Endothelial cell of umbilical vein (primary cell): ENCODE results near the gene CENPN. TPM values are rescaled to one million over a fixed set of nuclear protein-coding genes. Genes with fewer than 3 reads are reported as not detected.

Experiments used
- BruUV-seq: library from RNA; stranded (reverse); fragments of 400-500 nt; replicated peaks from 2 replicates; lab custom pipeline; 2021; lab: Mats Ljungman, UMichigan
- CTCF ChIA-PET: fragments of 300-600, 350-600 bp; sonication (Branson Sonifier 250); formaldehyde crosslinking; loops from one replicate; lab custom pipeline; 2021; ENCODE audit warnings: antibody characterized with exemption, inconsistent platforms; lab: Charles Lee
- POLR2A ChIA-PET: fragments of 300-600, 350-600 bp; sonication (Branson Sonifier 250); formaldehyde crosslinking; loops from one replicate; lab custom pipeline; 2021; ENCODE audit warnings: antibody characterized with exemption, inconsistent platforms; lab: Charles Lee
- DNase-seq: peaks from one replicate; pipeline ENCODE4 v3.0.0-alpha.2; 2011; ENCODE audit warnings: low read depth, low spot score
- FAIRE-seq: peaks from 2 replicates; lab custom pipeline; 2011; peaks lifted over from hg19 to GRCh38; lab: Jason Lieb, UNC
- H2AFZ ChIP-seq: 2 replicates; pipeline ENCODE4 v1.6.0; 2012; ENCODE audit warnings: low read depth, low read length, control low read depth, inconsistent platforms
- H3K27ac ChIP-seq: 2 replicates; pipeline ENCODE4 v1.5.1; 2011; ENCODE audit warnings: low read depth, mild to moderate bottlenecking, control low read depth, low read length, moderate library complexity; ENCODE audit not compliant: insufficient read depth
- H3K27me3 ChIP-seq, 2 experiments: 2 replicates each; pipeline versions ENCODE4 v1.6.0 to v1.6.1; 2011; ENCODE audit warnings: low read length in 2 of 2, mixed read lengths in 1 of 2; ENCODE audit not compliant: control insufficient read depth in 2 of 2, insufficient read depth in 2 of 2
- H3K36me3 ChIP-seq, 2 experiments: 2 replicates in 1 of 2; 3 replicates in 1 of 2; pipeline ENCODE4 v1.5.1; 2011; ENCODE audit warnings: low read length in 2 of 2, mild to moderate bottlenecking in 1 of 2, moderate library complexity in 1 of 2; ENCODE audit not compliant: control insufficient read depth in 2 of 2, insufficient read depth in 2 of 2; ENCODE audit errors: extremely low read depth in 1 of 2
- H3K4me1 ChIP-seq: 3 replicates; pipeline ENCODE4 v1.5.1; 2011; ENCODE audit warnings: mild to moderate bottlenecking, low read length; ENCODE audit not compliant: control insufficient read depth, insufficient read depth; ENCODE audit errors: extremely low read depth
- H3K4me2 ChIP-seq: 2 replicates; pipeline ENCODE4 v1.6.1; 2011; ENCODE audit warnings: low read length, control low read depth, mixed read lengths; ENCODE audit not compliant: insufficient read depth
- H3K4me3 ChIP-seq, 3 experiments: fragments of 200-600 bp in 1 of 3; sonication (generic), shearing (Covaris generic) in 1 of 3; replicated peaks in 1 of 3; 2 replicates each; pipeline ENCODE4 v1.5.1; 2011 to 2016; ENCODE audit warnings: control low read depth in 3 of 3, low read length in 3 of 3, mild to moderate bottlenecking in 2 of 3, inconsistent platforms in 1 of 3, low read depth in 1 of 3, moderate library complexity in 1 of 3; ENCODE audit not compliant: insufficient read depth in 1 of 3
- H3K79me2 ChIP-seq: 2 replicates; pipeline ENCODE4 v1.6.0; 2012; ENCODE audit warnings: low read length, inconsistent platforms; ENCODE audit not compliant: control insufficient read depth, insufficient read depth
- H3K9ac ChIP-seq: replicated peaks from 2 replicates; pipeline ENCODE3; 2011; ENCODE audit warnings: low read length, control low read depth; ENCODE audit not compliant: insufficient read depth; ENCODE audit errors: extremely low read depth
- H3K9me1 ChIP-seq: replicated peaks from 3 replicates; pipeline ENCODE4 v1.6.0; 2011; ENCODE audit warnings: mild to moderate bottlenecking, low read length; ENCODE audit not compliant: control insufficient read depth, insufficient read depth; ENCODE audit errors: extremely low read depth
- H3K9me3 ChIP-seq: replicated peaks from 2 replicates; pipeline ENCODE4 v1.5.1; 2012; ENCODE audit warnings: low read length, inconsistent platforms; ENCODE audit not compliant: control insufficient read depth, insufficient read depth
- H4K20me1 ChIP-seq: replicated peaks from 2 replicates; pipeline ENCODE3; 2011; ENCODE audit warnings: mild to moderate bottlenecking, low read length; ENCODE audit not compliant: control insufficient read depth, insufficient read depth; ENCODE audit errors: extremely low read depth
- EZH2 ChIP-seq: IDR thresholded peaks from 2 replicates; pipeline ENCODE4 v1.6.1; 2012; ENCODE audit warnings: borderline replicate concordance, low read depth, mild to moderate bottlenecking, moderate library complexity, low read length, inconsistent platforms; ENCODE audit not compliant: severe bottlenecking
- FOS ChIP-seq: IDR thresholded peaks from 2 replicates; pipeline ENCODE4 v1.6.1; 2011; ENCODE audit warnings: mild to moderate bottlenecking, low read length, moderate library complexity, borderline replicate concordance; ENCODE audit not compliant: insufficient read depth
- GATA2 ChIP-seq: IDR thresholded peaks from 2 replicates; pipeline ENCODE4 v1.7.0; 2011; ENCODE audit warnings: low read depth, mild to moderate bottlenecking, moderate library complexity, mixed read lengths, low read length; ENCODE audit not compliant: insufficient read length, insufficient read depth
- JUN ChIP-seq: IDR thresholded peaks from 2 replicates; pipeline ENCODE4 v1.6.1; 2011; ENCODE audit warnings: borderline replicate concordance, low read depth; ENCODE audit not compliant: insufficient read length, insufficient read depth
- MAX ChIP-seq: IDR thresholded peaks from 2 replicates; pipeline ENCODE4 v1.6.1; 2011; ENCODE audit not compliant: insufficient read depth, insufficient read length
- MYC ChIP-seq: IDR thresholded peaks from one replicate; pipeline ENCODE4 v1.6.1; 2011; ENCODE audit warnings: mild to moderate bottlenecking, low read depth, low read length
- POLR2A ChIP-seq: IDR thresholded peaks from 2 replicates; pipeline ENCODE4 v1.6.1; 2012; ENCODE audit warnings: low read depth, mild to moderate bottlenecking, control low read depth, low read length
- POLR2AphosphoS5 ChIP-seq: IDR thresholded peaks from 2 replicates; pipeline ENCODE4 v1.6.1; 2012; ENCODE audit warnings: low read depth, mild to moderate bottlenecking, control low read depth, low read length, moderate library complexity; ENCODE audit not compliant: insufficient read depth
- dilution Hi-C: fragments of 300-500 bp; cut with MboI; formaldehyde crosslinking; loops from one replicate; pipeline ENCODE4 v1.15.0; 2019; ENCODE audit warnings: low sequenced_read_pairs; ENCODE audit not compliant: extremely low pct_ligation_motif_present
- intact Hi-C: fragments of 100-400 bp; cut with micrococcal nuclease; formaldehyde crosslinking; loops from one replicate; pipeline ENCODE4 v1.10.0; 2022
- polyA plus RNA-seq, 4 experiments: library from polyadenylated mRNA; depleted of rRNA in 3 of 4; stranded (reverse) in 3 of 4; unstranded in 1 of 4; fragments of >200 nt; gene quantifications; 2 replicates each; pipeline versions ENCODE4 v1.2.1 to v1.2.3, GENCODE V29; 2011 to 2012; ENCODE audit warnings: missing spikeins in 1 of 4
- total RNA-seq: library from RNA; stranded (reverse); gene quantifications from 2 replicates; pipeline ENCODE4 v1.2.3, GENCODE V29; 2021
- TF ChIP-seq, protein P1 (sequence below), 2 donors: IDR thresholded peaks; 1 replicate in 1 of 2; 2 replicates in 1 of 2; pipeline ENCODE4 v1.5.1; 2011; ENCODE audit warnings: low read length in 2 of 2, mild to moderate bottlenecking in 2 of 2, moderate library complexity in 2 of 2, control low read depth in 1 of 2, inconsistent platforms in 1 of 2, low read depth in 1 of 2; ENCODE audit not compliant: insufficient read depth in 1 of 2; ENCODE audit errors: extremely low read depth in 1 of 2

Gene CENPN
- total and polyA plus RNA-seq, 2 donors (not counting 3 experiments of a cell fraction or from before 2014, with no cell fraction given) = 17.6 to 52.4 TPM

- no peaks in the 10 kb centered on the region for H3K27me3 ChIP-seq
- H4K20me1 ChIP-seq = no peaks in the 10 kb centered on the region
- no peaks in the 10 kb centered on the region for H3K36me3 ChIP-seq
- no peak for FAIRE-seq
- H3K27ac ChIP-seq = no peak overlapping the region
- dilution Hi-C loops = no loop called here
- no peak overlapping the region for H3K4me3 ChIP-seq
- no TSS peak for BruUV-seq
- H2AFZ ChIP-seq = no peak overlapping the region
- DNase-seq = no peak
- intact Hi-C loops = no loop called here
- no peaks in the 10 kb centered on the region for H3K9me3 ChIP-seq
- no peaks in the 10 kb centered on the region for H3K4me1 ChIP-seq
- ChIA-PET POLR2A (no interaction called here), CTCF (no interaction called here)
- H3K4me2 ChIP-seq = no peak overlapping the region
- H3K79me2 ChIP-seq = no peaks in the 10 kb centered on the region
- TF ChIP-seq MYC (no peak), POLR2A (no peak), MAX (no peak), POLR2AphosphoS5 (no peak), JUN (no peak), FOS (no peak), EZH2 (no peak), GATA2 (no peak)
- TF ChIP-seq, protein P1, sequence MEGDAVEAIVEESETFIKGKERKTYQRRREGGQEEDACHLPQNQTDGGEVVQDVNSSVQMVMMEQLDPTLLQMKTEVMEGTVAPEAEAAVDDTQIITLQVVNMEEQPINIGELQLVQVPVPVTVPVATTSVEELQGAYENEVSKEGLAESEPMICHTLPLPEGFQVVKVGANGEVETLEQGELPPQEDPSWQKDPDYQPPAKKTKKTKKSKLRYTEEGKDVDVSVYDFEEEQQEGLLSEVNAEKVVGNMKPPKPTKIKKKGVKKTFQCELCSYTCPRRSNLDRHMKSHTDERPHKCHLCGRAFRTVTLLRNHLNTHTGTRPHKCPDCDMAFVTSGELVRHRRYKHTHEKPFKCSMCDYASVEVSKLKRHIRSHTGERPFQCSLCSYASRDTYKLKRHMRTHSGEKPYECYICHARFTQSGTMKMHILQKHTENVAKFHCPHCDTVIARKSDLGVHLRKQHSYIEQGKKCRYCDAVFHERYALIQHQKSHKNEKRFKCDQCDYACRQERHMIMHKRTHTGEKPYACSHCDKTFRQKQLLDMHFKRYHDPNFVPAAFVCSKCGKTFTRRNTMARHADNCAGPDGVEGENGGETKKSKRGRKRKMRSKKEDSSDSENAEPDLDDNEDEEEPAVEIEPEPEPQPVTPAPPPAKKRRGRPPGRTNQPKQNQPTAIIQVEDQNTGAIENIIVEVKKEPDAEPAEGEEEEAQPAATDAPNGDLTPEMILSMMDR (IDR thresholded peaks at IDR 0.05; ENCODE audit: extremely low read depth in 1 of 2, insufficient read depth in 1 of 2, low read depth in 1 of 2, low read length in 2 of 2) = no peak
- no peak overlapping the region for H3K9ac ChIP-seq
- no peaks in the 10 kb centered on the region for H3K9me1 ChIP-seq
Measured at GRCh38 chr16:81066681-81067080, 59.7 kb downstream of the CENPN start.
